Kidney (tissue), 14 donors: ENCODE results near the gene GRID1. TPM values are rescaled to one million over a fixed set of nuclear protein-coding genes. Genes with fewer than 3 reads are reported as not detected.
A peak's percentile ranks its signal among the peaks of the same experiment; 100 is the strongest.

Experiments
- DNase-seq, 5 donors: peaks; one replicate each; pipeline ENCODE4 v3.0.0-alpha.2; 2013 to 2020
- FAIRE-seq: peaks from 2 replicates; lab custom pipeline; 2012; peaks lifted over from hg19 to GRCh38; lab: Jason Lieb, UNC
- H3K27ac ChIP-seq, 2 donors: one replicate each; pipeline ENCODE4 v1.7.0; 2013; ENCODE audit warnings: low read depth in 2 of 2, low read length in 2 of 2, inconsistent platforms in 1 of 2
- H3K27me3 ChIP-seq: one replicate; pipeline ENCODE4 v1.7.1; 2013; ENCODE audit warnings: low read length, inconsistent platforms; ENCODE audit not compliant: control insufficient read depth, insufficient read depth
- H3K36me3 ChIP-seq, 3 donors: one replicate each; pipeline versions ENCODE4 v1.7.0 to v1.7.1; 2013; ENCODE audit warnings: low read length in 3 of 3, control low read depth in 1 of 3, inconsistent platforms in 1 of 3; ENCODE audit not compliant: insufficient read depth in 3 of 3, control insufficient read depth in 2 of 3
- H3K4me1 ChIP-seq, 3 donors: one replicate each; pipeline versions ENCODE4 v1.7.0 to v1.7.1; 2013; ENCODE audit warnings: low read length in 3 of 3, inconsistent platforms in 1 of 3, low read depth in 1 of 3; ENCODE audit not compliant: control insufficient read depth in 2 of 3, insufficient read depth in 2 of 3
- H3K4me3 ChIP-seq, 3 donors: one replicate each; pipeline versions ENCODE4 v1.7.0 to v1.8.1; 2013; ENCODE audit warnings: low read length in 3 of 3, control low read depth in 1 of 3, inconsistent platforms in 1 of 3
- H3K9ac ChIP-seq, 3 donors: one replicate each; pipeline versions ENCODE4 v1.7.0 to v1.7.1; 2013; ENCODE audit warnings: low read length in 3 of 3, control low read depth in 1 of 3, inconsistent platforms in 1 of 3
- H3K9me3 ChIP-seq, 3 donors: one replicate each; pipeline versions ENCODE4 v1.7.0 to v1.7.1; 2013; ENCODE audit warnings: low read length in 3 of 3, control low read depth in 1 of 3, inconsistent platforms in 1 of 3; ENCODE audit not compliant: control insufficient read depth in 2 of 3, insufficient read depth in 1 of 3
- CTCF ChIP-seq: IDR thresholded peaks from 3 replicates; pipeline ENCODE4 v1.5.1; 2012; ENCODE audit warnings: mild to moderate bottlenecking, moderate library complexity, borderline replicate concordance; ENCODE audit not compliant: insufficient read depth; ENCODE audit errors: extremely low read depth
- intact Hi-C: fragments of 100-400 bp; cut with DNase I; formaldehyde crosslinking; loops from one replicate; pipeline ENCODE4 v1.11.1; 2022
- polyA plus RNA-seq: library from polyadenylated mRNA; stranded (reverse); fragments of 350-450 nt; fragmentation: Illumina TruSeq; extraction: RNeasy Lipid Tissue Mini Kit (QIAGEN cat#74804); gene quantifications from one replicate; pipeline ENCODE4 v1.2.3, GENCODE V29; 2014; ENCODE audit warnings: low read depth, low replicate concordance; ENCODE audit not compliant: insufficient read depth
- total RNA-seq: library from RNA; stranded (reverse); fragmentation: NEBNext Ultra II Directional; extraction: Animal tissue kit (Norgen Biotek cat#: 25700); gene quantifications from one replicate; pipeline ENCODE4 v1.2.1, GENCODE V29; 2021
- donor health status: control.
- donor health status: control.
- donor health status: control.
- donor health status: control.
- donor health status: control.
- donor health status: DM: yes; HTN: yes; CAD: no.
- donor health status: Normal renal cell carcinoma (clear cell type).

GRID1 gene
- total and polyA plus RNA-seq, 2 donors from 2014 or later = 0.37 to 1.4 TPM

GRCh38 chr10:86341361-86341811 lies 25.2 kb downstream of the GRID1 start:
- intact Hi-C loops = no loop called here
- FAIRE-seq (no peak), DNase-seq (peak; percentile 37 to 57 (median 44))
- TF ChIP-seq CTCF = no peak
- H3K27ac ChIP-seq = no peak overlapping the region
- H3K4me1 ChIP-seq = no peaks in the 10 kb centered on the region
- no peaks in the 10 kb centered on the region for H3K9me3 ChIP-seq
- no peaks in the 10 kb centered on the region for H3K36me3 ChIP-seq
- H3K4me3 ChIP-seq = no peak overlapping the region
- H3K9ac ChIP-seq = no peak overlapping the region
- no peaks in the 10 kb centered on the region for H3K27me3 ChIP-seq

GRCh38 chr10:86340991-86341260 lies 25.7 kb downstream of the GRID1 start:
- no peaks in the 10 kb centered on the region for H3K9me3 ChIP-seq
- no peak overlapping the region for H3K9ac ChIP-seq
- no peak for TF ChIP-seq CTCF
- no peaks in the 10 kb centered on the region for H3K4me1 ChIP-seq
- no peaks in the 10 kb centered on the region for H3K36me3 ChIP-seq
- H3K27ac ChIP-seq = no peak overlapping the region
- intact Hi-C loops = no loop called here
- FAIRE-seq = no peak
- H3K27me3 ChIP-seq = no peaks in the 10 kb centered on the region
- no peak overlapping the region for H3K4me3 ChIP-seq
- no peak for DNase-seq

GRCh38 chr10:86340176-86340990 lies 26.2 kb downstream of the GRID1 start:
- TF ChIP-seq CTCF = no peak

More at GRCh38 chr10:86340176-86340990, 26.2 kb downstream of the GRID1 start:
- DNase-seq = peak; percentile 38 to 70 (median 67)
- Histone ChIP-seq H3K9ac (no peak overlapping the region), H3K9me3 (no peaks in the 10 kb centered on the region), H3K36me3 (no peaks in the 10 kb centered on the region), H3K27me3 (no peaks in the 10 kb centered on the region), H3K4me3 (no peak overlapping the region), H3K27ac (no peak overlapping the region), H3K4me1 (no peaks in the 10 kb centered on the region)
- intact Hi-C loops = no loop called here
- no peak for FAIRE-seq
